Glutamatergic neuron (in vitro differentiated cells): ENCODE data around the gene PHF10. TPM values are rescaled to one million over a fixed set of nuclear protein-coding genes. Genes with fewer than 3 reads are reported as not detected.

Experiments
- DNase-seq: peaks from one replicate; pipeline ENCODE4 v3.0.0; 2022
- H3K27ac Mint-ChIP-seq: one replicate; pipeline ENCODE4 v1.8.0; 2020; ENCODE audit warnings: mild to moderate bottlenecking, mixed read lengths, inconsistent platforms; ENCODE audit not compliant: unreplicated experiment
- H3K27me3 Mint-ChIP-seq: one replicate; pipeline ENCODE4 v1.8.0; 2020; ENCODE audit warnings: mild to moderate bottlenecking, moderate library complexity, mixed read lengths, inconsistent platforms; ENCODE audit not compliant: unreplicated experiment
- H3K36me3 Mint-ChIP-seq: one replicate; pipeline ENCODE4 v1.8.0; 2020; ENCODE audit warnings: mild to moderate bottlenecking, mixed read lengths, inconsistent platforms; ENCODE audit not compliant: unreplicated experiment
- H3K4me1 Mint-ChIP-seq: one replicate; pipeline ENCODE4 v1.8.0; 2020; ENCODE audit warnings: mild to moderate bottlenecking, low read depth, mixed read lengths, inconsistent platforms; ENCODE audit not compliant: unreplicated experiment
- H3K4me3 Mint-ChIP-seq: one replicate; pipeline ENCODE4 v1.8.0; 2020; ENCODE audit warnings: mild to moderate bottlenecking, mixed read lengths, inconsistent platforms; ENCODE audit not compliant: unreplicated experiment
- H3K9me3 Mint-ChIP-seq: one replicate; pipeline ENCODE4 v1.8.0; 2020; ENCODE audit warnings: mild to moderate bottlenecking, moderate library complexity, mixed read lengths, inconsistent platforms; ENCODE audit not compliant: unreplicated experiment
- total RNA-seq: library from RNA; stranded (reverse); fragmentation: NEBNext Ultra II Directional; extraction: Animal tissue kit (Norgen Biotek cat#: 25700); gene quantifications from one replicate; pipeline ENCODE4 v1.2.1, GENCODE V29; 2021; ENCODE audit not compliant: unreplicated experiment
- TF ChIP-seq, protein P1 (sequence below): fragments of 200-600 bp; sonication (generic); IDR thresholded peaks from one replicate; pipeline ENCODE4 v1.5.0; 2021; ENCODE audit not compliant: partially characterized antibody, unreplicated experiment

The PHF10 gene
- total RNA-seq, 1 donor from 2014 or later, result 21.2 TPM

DNA sequence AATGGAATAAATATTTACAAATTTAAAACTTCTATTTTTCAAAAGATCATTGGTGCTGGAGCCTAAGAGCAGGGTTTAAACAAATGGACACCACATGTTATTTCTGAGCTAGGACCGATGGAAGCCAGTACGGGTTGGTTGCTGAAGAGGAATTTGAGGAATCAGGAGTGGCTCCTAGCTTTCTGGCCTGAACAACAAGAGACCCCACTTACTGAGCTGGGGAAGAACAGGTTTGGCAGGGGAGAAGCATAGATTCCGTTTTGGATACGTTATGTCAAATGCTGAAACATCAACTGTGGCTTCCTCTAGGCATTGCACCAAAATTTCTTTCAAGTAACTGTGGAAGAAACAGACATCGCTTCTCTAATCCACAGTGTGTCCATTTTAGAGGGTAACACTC is 29.2 kb downstream of the PHF10 start:
- Mint-ChIP-seq H3K9me3 (peaks cover 5% of the 10 kb centered on the region), H3K27ac (no peak overlapping the region), H3K27me3 (no peaks in the 10 kb centered on the region), H3K4me1 (no peaks in the 10 kb centered on the region), H3K4me3 (no peak overlapping the region), H3K36me3 (peaks cover 5% of the 10 kb centered on the region)
- no peak for DNase-seq
- TF ChIP-seq, protein P1, sequence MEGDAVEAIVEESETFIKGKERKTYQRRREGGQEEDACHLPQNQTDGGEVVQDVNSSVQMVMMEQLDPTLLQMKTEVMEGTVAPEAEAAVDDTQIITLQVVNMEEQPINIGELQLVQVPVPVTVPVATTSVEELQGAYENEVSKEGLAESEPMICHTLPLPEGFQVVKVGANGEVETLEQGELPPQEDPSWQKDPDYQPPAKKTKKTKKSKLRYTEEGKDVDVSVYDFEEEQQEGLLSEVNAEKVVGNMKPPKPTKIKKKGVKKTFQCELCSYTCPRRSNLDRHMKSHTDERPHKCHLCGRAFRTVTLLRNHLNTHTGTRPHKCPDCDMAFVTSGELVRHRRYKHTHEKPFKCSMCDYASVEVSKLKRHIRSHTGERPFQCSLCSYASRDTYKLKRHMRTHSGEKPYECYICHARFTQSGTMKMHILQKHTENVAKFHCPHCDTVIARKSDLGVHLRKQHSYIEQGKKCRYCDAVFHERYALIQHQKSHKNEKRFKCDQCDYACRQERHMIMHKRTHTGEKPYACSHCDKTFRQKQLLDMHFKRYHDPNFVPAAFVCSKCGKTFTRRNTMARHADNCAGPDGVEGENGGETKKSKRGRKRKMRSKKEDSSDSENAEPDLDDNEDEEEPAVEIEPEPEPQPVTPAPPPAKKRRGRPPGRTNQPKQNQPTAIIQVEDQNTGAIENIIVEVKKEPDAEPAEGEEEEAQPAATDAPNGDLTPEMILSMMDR, result no peak

DNA sequence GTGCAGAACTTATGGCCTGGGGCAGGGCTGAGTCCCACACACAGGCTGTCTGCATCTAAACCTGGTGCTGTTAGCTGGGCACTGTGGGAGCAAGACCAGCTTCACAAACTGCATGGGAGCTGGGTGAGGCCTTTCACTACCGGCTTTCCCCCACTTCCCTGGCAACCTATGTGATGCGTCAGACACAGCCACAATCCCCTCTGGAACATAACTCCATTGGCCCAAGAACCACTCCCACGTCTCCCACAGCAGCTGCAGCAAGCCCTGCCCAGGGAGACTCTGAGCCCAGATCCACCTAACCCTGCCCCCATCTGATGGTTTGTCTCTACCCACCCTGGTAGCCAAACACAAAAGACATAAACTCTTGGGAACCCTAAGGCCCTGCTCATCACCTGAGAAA is 31.8 kb downstream of the PHF10 start:
- Mint-ChIP-seq H3K27ac (no peak overlapping the region), H3K4me1 (no peaks in the 10 kb centered on the region), H3K36me3 (peaks cover 17% of the 10 kb centered on the region), H3K27me3 (no peaks in the 10 kb centered on the region), H3K4me3 (no peak overlapping the region), H3K9me3 (peaks cover 3% of the 10 kb centered on the region)
- no peak for DNase-seq
- TF ChIP-seq, protein P1, result no peak

DNA sequence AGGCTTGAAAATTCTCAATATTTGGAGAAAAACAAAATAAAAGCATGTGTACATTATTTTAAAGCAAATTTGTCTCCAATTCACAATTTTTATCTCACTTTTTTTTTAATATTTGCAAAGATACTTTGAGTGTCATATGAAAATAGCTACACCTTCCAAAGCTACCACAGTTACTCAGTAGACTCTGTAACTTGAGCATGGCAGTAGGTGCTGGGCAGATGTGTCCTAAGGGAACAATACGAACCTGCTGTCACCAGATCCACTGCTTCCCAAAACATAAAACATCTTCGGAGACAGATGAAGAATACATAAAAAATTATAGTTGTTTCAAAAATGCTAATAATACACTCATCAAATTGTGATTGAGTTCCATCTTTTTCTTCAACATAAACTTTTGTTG is 33.0 kb downstream of the PHF10 start:
- no peak for DNase-seq
- peaks cover 24% of the 10 kb centered on the region for H3K36me3 Mint-ChIP-seq
- H3K4me1 Mint-ChIP-seq, result no peaks in the 10 kb centered on the region
- TF ChIP-seq, protein P1, result no peak
- H3K4me3 Mint-ChIP-seq, result no peak overlapping the region
- H3K27ac Mint-ChIP-seq, result no peak overlapping the region
- H3K27me3 Mint-ChIP-seq, result no peaks in the 10 kb centered on the region
- H3K9me3 Mint-ChIP-seq, result peaks cover 3% of the 10 kb centered on the region

DNA sequence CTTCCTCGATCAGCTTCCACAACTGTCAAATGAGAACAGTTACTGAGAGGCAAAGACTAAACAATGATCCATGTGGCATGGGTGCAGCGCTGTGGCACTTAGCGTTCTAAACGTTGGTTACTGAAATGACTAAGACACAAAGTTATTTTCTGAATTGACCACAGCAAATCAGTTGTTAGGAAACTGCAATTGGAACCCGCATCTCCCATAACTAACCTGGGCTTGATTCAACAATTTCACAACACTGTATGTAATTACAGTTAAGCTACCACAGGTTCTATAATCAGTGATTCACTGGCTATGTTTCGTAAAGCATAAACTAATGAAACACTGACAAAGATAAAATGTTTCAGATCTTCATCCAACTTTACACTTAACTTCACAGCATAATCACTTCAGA is 35.0 kb downstream of the PHF10 start:
- Mint-ChIP-seq H3K36me3 (peaks cover 40% of the 10 kb centered on the region), H3K27me3 (no peaks in the 10 kb centered on the region), H3K27ac (no peak overlapping the region), H3K4me3 (no peak overlapping the region), H3K4me1 (no peaks in the 10 kb centered on the region), H3K9me3 (peaks cover 3% of the 10 kb centered on the region)
- TF ChIP-seq, protein P1, result no peak
- no peak for DNase-seq

DNA sequence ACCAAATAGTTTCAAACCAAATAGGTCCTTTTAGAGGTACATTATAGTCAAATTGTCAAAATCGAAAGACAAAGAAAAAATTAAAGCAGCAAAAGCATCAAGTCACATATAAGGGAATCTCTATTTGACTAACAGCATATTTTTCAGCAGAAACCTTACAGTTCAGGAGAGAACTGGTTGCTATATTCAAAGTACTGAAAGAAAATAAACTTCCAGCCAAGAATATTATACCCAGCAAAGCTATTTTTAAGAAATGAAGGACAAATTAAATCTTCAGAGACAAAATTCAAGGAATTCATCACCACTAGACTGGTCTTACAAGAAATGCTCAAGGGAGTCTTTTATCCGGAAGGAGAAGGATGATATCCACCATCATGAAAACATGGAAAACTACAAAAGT is 38.4 kb downstream of the PHF10 start:
- no peaks in the 10 kb centered on the region for H3K4me1 Mint-ChIP-seq
- TF ChIP-seq, protein P1, result no peak
- H3K36me3 Mint-ChIP-seq, result peaks cover 51% of the 10 kb centered on the region
- H3K27ac Mint-ChIP-seq, result no peak overlapping the region
- no peaks in the 10 kb centered on the region for H3K27me3 Mint-ChIP-seq
- DNase-seq, result no peak
- H3K4me3 Mint-ChIP-seq, result no peak overlapping the region
- peaks cover 3% of the 10 kb centered on the region for H3K9me3 Mint-ChIP-seq
